ENCODE results near the gene GDI2.
"Not testable (repeated sequence)": the region's sequence is repeated elsewhere in the genome, so short reads cannot be mapped to it uniquely, and the experiment has no call there.

Gene GDI2

GRCh38 chr10:5826511-5826910, 13.3 kb upstream of the GDI2 start:
- not testable (repeated sequence) for FAIRE-seq

- FAIRE-seq = no peak
Observed at GRCh38 chr10:5818894-5819293, 5.7 kb upstream of the GDI2 start.

- FAIRE-seq = no peak
Observed at GRCh38 chr10:5818048-5818331, 4.8 kb upstream of the GDI2 start.

GRCh38 chr10:5817322-5818047, 4.3 kb upstream of the GDI2 start:
- no peak for FAIRE-seq

- FAIRE-seq = no peak
Observed at GRCh38 chr10:5816170-5816569, 2.9 kb upstream of the GDI2 start.

- no peak for FAIRE-seq
Observed at GRCh38 chr10:5814110-5815107, 1.2 kb upstream of the GDI2 start.

- no peak for FAIRE-seq
Observed at GRCh38 chr10:5813091-5813340, 218 bp downstream of the GDI2 start.

GRCh38 chr10:5812283-5813090, 747 bp downstream of the GDI2 start:
- no peak for FAIRE-seq

- FAIRE-seq = no peak
Observed at GRCh38 chr10:5811387-5811821, 1.8 kb downstream of the GDI2 start.

- FAIRE-seq = no peak
Observed at GRCh38 chr10:5810225-5810624, 3.0 kb downstream of the GDI2 start.

GRCh38 chr10:5809527-5810154, 3.6 kb downstream of the GDI2 start:
- no peak for FAIRE-seq

- FAIRE-seq = not testable (repeated sequence)
Observed at GRCh38 chr10:5808783-5809392, 4.3 kb downstream of the GDI2 start.

- no peak for FAIRE-seq
Observed at GRCh38 chr10:5806745-5807144, 6.5 kb downstream of the GDI2 start.

GRCh38 chr10:5805711-5806110, 7.5 kb downstream of the GDI2 start:
- no peak for FAIRE-seq

- FAIRE-seq = no peak
Observed at GRCh38 chr10:5805260-5805659, 8.0 kb downstream of the GDI2 start.

GRCh38 chr10:5804386-5804785, 8.8 kb downstream of the GDI2 start:
- FAIRE-seq = no peak

GRCh38 chr10:5800782-5801181, 12.5 kb downstream of the GDI2 start:
- FAIRE-seq = no peak

GRCh38 chr10:5794236-5794635, 19.0 kb downstream of the GDI2 start:
- FAIRE-seq = no peak

- FAIRE-seq = no peak
Observed at GRCh38 chr10:5789626-5790025, 23.6 kb downstream of the GDI2 start.

- FAIRE-seq = no peak
Observed at GRCh38 chr10:5788969-5789368, 24.3 kb downstream of the GDI2 start.

- FAIRE-seq = no peak
Observed at GRCh38 chr10:5783300-5783699, 29.9 kb downstream of the GDI2 start.

GRCh38 chr10:5782174-5782573, 31.1 kb downstream of the GDI2 start:
- FAIRE-seq = no peak

- no peak for FAIRE-seq
Observed at GRCh38 chr10:5779730-5780129, 33.5 kb downstream of the GDI2 start.
